GM21723 (cell line): ENCODE data around the gene MBD3.
A peak's percentile ranks its signal among the peaks of the same experiment; 100 is the strongest.
"Not testable (repeated sequence)": the region's sequence is repeated elsewhere in the genome, so short reads cannot be mapped to it uniquely, and the experiment has no call there.

Experiments used
- ATAC-seq: cut with Tn5 transposase; IDR thresholded peaks from one replicate; pipeline ENCODE4 v1.9.1; 2021; ENCODE audit warnings: mild to moderate bottlenecking, moderate library complexity; ENCODE audit not compliant: unreplicated experiment

MBD3 gene, protein sequence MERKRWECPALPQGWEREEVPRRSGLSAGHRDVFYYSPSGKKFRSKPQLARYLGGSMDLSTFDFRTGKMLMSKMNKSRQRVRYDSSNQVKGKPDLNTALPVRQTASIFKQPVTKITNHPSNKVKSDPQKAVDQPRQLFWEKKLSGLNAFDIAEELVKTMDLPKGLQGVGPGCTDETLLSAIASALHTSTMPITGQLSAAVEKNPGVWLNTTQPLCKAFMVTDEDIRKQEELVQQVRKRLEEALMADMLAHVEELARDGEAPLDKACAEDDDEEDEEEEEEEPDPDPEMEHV

DNA sequence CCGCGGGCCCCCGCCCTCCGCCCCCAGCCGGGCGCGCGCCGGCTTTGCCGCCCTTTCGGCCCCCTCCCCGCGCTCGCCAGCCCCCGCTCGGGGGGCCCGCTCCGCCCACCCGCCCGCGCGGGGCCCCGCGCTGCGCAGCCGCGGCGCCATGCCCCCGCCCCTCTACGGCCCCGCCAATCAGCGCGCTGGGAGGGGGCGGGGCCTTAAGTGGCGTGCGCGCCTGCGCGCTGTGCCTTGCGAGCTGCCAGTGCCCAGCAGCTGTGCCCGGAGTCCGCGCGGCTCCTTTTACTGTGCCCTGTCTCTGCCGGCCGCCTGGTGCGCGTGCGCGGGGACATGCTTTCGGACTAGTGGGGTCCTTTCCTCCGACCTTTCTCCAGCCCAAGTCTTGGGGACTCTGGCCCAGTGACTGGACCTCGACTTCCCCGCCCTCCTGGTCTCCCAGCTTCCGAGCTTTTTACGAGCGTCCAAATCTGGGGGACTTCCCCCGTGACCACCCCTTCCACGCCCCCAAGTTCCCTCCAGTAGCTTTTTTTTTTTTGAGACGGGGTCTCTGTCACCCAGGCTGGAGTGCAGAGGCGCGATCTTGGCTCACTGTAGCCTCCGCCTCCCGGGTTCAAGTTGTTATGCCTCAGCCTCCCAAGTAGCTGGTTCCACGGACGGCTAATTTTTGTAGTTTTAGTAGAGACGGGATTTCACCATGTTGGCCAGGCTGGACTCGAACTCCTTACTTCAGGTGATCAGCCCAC is at the start of gene MBD3:
Gene MBD3, minus strand, starts transcription at position 111 of the 746 bp plus-strand sequence. CDS start 234 bp downstream, outside the sequence.
- ATAC-seq: peak; percentile 50

DNA sequence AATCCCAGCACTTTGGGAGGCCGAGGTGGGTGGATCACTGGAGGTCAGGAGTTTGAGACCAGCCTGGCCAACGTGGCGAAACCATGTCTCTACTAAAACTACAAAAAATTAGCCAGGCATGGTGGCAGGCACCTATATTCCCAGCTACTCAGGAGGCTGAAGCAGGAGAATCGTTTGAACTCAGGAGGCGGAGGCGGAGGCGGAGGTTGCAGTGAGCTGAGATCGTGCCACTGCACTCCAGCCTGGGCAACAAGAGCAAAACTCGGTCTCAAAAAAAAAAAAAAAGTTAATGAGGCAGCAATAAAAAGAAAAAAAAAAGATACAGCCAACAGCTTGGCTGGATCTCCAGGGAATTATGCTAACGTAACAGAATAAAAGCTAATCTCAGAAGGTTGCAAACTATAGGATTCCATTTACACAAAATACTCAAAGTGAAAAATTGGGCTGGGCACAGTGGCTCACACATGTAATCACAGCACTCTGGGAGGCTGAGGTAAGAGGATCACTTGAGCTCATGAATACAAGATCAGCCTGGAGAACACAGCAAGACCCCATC is 48.3 kb upstream of the MBD3 start:
- ATAC-seq: not testable (repeated sequence)

DNA sequence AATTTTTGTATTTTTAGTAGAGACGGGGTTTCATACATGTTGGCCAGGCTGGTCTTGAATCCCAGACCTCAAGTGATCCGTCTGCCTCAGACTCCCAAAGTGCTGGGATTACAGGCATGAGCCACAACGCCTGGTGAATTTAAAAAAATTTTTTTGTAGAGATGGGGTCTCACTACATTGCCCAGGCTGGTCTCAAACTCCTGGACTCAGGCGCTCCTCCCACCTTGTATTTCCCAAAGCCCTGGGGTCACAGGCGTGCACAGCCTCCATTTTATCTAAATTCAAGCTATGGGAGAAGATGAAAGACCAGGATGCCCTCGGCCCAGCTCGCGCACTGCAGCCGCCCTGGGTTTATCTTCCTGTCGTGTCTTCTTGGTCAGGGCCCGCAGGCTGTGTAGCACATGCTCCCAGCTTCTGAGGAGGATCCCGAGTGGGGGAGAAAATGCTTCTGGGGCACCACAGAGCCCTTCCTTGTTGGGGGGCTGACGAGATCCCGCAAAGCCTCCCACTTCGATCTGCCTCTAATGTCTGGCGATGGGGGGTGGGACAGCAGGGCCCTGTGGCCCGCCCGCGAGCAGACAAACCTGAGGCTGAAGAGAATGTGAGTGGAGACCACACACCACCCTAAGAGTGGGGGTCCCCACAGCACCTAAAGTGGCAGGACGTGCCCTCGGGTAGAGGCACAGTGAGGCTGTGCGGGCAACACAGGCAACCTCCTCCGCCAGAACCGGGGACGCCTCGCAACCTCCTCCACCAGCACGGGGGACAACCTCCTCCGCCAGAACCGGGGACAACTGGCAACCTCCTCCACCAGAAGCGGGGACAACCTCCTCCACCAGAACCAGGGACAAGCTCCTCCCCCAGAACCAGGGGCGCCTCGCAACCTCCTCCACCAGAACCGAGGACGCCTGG is 43.9 kb upstream of the MBD3 start:
- no peak for ATAC-seq

DNA sequence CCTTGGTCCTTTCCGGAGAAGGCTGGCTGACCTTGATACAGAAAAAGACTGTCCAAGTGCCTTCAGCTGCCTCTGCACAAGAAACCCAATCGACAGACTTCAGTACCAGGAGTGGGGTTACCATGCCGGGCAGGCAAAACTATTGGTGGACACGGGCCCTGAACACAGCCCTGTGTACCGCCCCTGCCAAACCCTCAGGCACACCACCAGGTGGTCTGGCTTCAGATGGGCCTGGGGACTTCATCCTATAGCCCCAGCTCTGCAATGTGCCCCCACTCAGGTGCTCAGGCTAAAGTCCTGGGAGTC is 42.2 kb upstream of the MBD3 start:
- no peak for ATAC-seq

DNA sequence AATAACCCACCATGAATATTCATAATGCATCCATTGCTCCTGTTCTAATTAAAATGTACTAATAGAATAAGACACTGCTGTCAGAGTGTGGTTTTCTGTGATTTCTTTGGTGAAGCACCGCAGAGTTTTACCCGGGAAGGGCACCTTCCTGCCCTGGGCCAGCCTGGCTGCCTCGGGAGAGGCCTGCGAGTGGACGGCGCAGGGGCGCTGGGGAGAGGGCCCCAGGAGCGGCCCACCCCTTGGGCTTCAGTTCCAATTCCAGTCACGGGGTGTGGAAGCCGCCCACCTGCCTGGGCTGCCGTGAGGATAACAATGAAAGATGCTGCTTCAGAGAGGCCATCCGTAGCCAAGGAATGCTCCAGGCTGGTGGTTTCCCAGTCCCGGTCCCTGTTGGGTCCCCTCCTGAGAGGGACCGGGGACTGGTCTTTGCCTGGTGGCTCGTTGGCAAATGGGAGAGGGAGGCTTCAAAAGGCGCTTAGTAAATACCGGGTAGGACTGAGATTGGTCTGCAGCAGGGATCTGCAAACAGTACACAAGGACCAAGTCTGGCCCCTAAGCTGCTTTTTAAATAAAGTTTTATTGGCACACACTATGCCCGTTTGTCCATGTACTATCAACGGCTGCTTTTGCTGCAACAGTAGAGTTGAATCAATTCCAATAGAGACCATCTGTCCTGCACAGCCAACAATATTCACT is 41.7 kb upstream of the MBD3 start:
- ATAC-seq: no peak

DNA sequence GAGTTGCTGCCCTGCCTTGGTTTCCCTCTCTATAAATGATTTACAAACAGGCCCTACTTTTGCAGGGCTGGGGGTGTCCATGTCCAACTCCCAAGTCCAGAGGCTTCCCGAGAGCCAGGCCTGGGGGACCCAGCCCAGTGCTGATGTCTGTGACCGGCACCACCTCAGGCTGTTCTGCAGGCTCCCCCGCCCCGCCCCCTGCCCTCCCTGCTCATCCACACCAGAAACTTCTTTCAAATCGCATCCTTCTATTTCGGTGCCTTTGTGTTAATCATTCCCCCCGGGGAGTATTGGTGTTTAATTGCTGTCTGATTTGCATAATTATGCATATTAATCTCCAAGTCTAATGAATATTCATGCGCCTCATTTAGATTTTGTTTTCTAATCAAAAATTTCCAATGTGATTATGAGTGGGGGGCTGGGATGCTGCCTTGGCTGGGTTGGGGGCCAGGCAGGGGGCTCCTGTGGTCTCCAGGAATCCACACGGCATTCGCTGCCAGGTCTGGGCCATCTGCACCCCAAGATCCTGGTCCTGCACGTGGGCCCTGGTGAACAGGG is 40.7 kb upstream of the MBD3 start:
- ATAC-seq: no peak

DNA sequence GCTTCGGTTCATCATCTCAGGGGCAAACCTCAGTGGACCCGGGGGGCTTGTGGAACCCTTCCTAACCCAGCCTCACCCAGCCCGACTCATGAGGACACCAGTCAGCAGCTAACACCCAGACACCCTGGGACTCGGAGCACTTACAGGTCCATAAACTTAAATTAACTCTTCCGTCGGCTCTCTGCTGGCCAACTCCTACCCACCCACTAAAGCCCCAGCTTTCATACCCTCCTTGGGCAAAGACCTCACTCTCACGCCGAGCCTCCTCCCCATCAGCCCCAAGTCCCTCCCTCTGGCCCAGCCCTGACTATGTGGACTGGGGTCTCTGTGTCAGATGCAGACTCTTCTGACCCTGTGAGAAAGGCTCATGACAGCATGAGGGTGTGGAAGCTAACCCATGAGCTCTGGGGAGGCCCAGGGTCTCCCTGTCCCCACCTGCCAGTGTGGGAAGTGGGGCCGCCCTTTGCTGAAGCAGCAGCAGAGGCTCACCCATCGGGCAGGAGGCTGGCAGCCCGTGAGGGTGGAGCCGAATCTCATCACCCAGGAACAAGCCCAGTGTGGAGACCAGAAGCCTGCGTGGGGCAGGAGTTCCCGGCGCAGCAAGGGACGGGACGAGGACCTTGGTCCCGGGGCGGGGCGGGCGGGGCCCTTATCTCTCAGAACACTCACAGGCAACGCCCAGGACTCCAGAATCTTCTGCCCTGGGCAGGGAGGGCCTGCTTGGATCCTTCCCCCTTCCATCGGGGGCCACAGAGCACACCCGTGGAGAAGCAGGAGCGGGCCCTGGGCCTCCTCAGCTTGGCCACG is 40.0 kb upstream of the MBD3 start:
- no peak for ATAC-seq

DNA sequence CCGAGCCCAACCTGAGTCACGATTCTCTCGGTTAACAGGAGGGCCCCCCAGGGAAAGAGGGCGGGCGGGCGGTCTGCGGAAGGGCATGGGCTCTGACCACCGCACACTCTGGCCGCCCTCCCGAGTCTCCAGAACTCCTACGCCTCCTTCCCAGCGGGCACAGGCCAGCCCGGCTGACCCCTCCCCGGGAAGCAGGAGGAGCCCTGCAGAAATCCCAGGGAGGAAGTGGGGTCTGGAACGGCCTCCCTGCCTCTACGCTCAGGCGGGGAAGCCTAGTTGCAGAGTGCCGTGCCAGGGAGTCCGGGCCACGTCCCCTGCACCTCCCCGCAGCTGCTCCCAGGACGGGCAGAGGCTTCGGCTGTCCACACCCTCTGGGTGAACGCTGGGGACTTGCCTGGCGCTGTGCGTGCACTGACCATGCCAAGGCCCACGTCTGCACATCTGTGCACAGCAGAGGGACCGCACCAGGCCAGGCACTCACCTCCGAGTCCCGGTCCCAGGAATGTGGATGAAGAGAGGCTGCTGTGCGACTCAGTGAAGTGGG is 39.0 kb upstream of the MBD3 start:
- ATAC-seq: no peak

DNA sequence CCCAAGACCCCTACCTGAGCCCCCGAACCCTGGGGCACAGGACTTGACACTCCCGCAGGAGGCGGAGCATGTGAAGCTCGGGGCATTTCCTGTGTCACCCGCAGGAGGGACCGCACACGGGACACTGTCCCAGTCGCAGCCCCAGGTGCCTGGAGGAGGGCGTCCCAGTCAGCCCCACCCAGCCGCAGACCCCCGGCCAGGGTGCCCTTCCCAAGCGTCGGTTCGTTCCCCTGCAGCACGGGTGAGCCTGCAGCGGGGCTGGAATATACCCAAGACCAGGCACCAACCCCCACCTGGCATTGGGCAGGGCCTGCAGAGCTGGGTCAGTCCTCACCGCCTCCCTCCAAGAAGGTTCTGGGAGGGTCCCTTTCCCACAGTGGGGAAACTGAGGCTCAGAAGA is 38.1 kb upstream of the MBD3 start:
- ATAC-seq: no peak

DNA sequence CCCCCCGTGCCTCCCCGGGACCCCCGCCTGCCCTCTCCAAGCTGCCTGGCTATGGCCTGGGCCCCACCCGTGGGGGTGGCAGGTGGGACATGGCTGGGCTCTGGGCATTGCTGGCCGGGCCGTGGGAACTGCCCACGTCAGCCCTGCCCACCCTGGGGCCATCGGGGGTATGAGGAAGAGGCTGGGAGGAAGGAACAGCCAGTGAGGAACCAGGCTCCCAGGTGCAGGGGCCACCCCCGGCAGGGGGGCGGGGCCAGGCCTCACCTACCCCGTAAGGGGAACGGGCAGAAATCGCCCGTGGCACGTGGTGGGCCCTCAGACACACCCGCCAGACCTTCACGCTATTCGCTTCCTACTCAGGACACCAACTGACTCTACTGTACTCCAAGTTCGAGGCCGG is 37.3 kb upstream of the MBD3 start:
- no peak for ATAC-seq

DNA sequence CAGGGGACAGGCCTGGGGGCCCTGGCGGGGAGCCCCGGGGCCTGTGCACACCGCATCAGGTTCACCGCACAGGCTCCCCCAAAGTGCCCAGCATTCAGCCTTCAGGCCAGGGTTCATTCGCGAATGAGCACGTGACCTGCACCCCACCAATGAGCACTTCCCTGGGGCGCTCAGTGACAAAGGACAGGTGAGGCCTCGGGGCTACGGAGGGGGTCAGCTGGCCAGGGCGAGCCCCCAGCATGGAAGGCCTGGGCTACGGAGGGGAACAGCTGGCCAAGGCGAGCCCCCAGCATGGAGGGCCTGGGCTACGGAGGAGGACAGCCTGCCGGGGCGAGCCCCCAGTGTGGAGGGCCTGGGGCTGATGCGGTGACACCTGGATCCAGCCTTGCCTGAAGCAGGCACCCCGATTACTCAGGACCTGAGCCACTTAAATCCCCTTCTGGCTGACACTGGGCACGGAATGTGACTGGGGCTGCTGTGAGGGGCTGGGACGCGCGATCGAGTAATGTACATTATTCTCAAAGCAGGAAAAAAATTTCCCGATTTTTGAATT is 36.7 kb upstream of the MBD3 start:
- ATAC-seq: no peak

DNA sequence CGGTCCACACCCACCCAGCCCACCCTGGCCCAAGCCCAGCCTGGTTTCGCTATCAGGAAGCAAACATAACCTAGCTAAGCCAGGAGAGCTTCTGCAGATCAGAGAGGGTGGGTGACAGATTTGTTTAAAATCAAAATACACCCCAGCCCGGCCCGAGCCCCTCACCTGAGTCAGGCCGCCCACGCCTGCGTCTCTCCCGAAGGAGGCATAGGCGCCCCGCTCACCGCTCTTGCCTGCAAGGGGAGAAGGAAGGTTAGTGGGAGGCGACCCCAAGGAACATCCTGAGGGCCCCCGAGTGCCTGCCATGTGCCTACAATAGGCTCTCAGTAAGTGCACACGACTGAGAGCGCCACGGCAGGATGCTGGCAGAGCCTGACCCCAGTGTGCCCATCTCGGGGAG is 34.5 kb upstream of the MBD3 start:
- no peak for ATAC-seq

DNA sequence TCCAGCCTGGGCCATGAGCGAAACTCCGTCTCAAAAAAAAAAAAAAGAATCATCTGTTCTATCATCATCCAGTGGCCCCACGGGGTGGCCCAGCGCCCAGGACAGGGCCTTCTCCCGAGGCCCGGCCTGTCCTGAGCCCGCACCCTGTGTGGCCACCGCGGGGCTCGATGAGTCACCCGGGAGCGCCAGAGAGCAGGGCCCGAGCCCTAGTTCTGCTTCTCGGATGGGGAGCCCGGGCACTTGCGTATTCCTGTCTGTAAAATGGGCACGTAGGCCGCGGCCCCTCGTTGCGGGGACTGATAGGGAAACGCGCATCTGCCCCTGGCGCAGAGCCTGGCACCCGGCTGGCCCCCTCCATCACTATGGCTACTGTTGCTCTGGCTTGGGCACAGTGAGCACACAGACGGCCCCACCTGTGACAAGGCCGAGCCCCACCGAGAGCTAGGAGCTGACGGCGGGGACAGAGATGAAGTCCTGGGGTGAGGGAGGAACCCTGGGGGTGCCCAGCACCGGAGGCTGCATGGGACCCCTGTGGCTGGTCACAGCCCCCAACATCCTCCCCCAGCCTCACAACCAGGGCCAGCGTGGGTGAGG is 33.8 kb upstream of the MBD3 start:
- ATAC-seq: no peak

DNA sequence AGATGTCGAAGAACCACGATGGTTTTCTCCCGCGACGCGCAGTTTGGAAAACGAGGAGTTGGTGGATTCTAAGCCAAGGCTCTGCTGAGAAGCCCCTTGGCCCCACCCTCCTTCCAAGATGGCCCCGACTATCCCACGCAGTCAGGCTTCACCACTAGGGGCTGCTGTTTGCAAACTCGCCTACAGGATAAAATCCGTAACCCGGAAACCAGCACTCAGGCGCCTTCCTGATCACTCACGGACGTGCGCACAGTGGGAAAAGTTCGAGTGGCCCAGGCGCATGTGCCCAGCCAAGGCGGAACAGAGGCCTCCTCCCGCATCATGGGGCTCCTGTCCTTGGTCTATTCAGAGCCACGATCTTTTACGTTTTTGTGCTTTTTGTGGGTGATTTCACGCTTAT is 31.8 kb upstream of the MBD3 start:
- no peak for ATAC-seq

DNA sequence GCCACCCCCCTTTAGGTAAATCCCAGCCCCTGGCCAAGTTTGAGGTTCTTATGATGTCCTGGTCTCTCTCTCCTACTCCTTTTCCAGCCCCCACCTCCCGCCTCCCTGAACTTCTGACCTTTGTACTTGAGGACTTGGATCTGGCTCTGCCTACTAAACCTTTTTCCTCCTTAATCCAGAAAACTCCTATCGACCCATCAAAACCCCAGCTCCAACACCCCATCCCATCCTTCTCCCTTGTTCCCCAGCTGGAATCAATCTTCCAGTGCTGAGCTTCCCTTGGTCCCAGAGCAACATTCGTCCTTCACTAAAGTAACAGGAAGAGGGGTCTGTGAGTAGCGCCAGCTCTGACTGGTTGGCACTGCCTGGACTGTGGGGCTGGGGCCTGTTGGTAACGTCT is 29.9 kb upstream of the MBD3 start:
- no peak for ATAC-seq

DNA sequence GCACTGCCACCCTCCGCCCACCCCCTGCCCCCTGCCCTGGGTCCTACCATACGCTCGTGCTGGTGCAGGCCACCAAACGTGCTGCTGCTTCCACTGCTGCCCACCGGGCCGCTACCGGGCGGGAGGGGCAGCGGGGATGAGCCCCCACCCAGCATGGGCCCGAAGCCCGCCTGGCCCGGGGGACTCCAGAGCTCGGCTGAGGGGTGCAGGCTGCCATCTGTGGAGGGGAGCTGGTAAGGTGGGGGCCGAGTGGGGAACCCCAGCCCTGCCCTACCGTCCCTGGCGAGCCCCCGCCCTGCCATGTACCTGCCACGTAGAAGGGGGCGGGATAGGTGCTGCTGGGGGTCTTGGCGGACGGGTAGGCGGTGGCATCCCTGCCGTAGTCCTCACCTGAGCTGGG is 29.3 kb upstream of the MBD3 start:
- no peak for ATAC-seq

DNA sequence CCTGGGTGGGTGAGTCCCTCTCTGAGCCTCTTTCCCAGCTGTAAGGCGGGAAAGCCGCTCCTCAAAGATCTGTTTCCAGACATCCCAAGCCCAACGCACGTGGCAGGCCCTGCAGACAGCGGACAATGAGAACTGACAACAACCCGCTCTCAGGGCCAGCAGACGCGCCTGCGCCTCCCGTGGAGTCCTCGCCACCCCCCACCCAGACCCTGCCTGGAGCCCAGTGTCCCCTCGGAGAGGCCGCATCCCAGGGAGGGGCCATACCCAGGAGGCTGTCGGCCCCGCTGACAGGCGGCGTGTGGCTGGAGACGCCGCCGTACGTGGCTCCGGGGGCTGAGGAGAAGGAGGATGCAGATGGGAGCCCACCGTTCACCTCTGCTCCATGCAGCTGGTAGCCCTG is 28.9 kb upstream of the MBD3 start:
- no peak for ATAC-seq

DNA sequence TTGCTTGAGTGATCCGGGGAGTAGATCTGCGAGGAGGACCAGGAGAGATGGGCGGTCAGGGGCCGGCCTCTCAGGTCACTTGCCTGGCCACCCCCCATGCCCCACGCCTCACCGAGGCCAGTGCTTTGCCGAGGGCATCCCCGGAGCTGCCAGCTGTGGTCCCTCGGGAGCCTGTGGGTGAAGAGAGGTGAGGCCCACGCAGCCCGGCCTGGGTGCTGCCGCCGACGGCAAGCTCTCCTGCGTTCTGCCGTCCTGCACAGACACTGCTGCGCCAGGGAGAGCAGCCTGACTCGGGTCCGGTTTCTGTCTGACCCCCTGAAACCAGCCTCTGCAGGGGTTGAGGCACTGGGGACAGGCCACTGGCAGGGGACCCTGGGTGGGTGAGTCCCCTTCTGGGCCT is 28.4 kb upstream of the MBD3 start:
- no peak for ATAC-seq

DNA sequence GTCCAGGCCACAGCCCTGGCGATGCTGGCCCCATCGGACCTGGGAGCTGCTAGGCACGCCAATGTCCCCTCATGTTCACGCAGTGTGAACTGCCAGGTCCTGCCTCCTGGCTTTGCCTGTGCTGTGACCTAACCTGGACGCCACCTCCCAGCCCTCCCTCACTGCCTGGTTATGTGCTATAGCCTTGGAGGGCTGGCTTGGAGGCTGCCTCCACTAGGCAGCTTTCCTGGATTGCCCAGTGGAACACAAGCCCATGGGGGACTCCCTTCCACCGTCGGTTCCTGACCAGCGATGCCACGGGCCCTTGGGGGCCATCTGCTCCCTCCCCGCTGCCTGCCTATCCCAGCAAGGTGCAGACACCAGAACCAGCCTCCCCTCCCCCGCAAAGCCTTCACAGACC is 27.8 kb upstream of the MBD3 start:
- ATAC-seq: no peak
